Right atrium auricular region (tissue), 2 donors: ENCODE data around the gene USB1. TPM values are rescaled to one million over a fixed set of nuclear protein-coding genes. Genes with fewer than 3 reads are reported as not detected.

Source experiments
- DNase-seq: peaks from one replicate; pipeline ENCODE4 v3.0.0-alpha.2; 2019; ENCODE audit warnings: low spot score
- H3K27ac ChIP-seq, 2 donors: fragments of 200-600 bp; sonication (generic); 1 replicate in 1 of 2; 2 replicates in 1 of 2; pipeline ENCODE4 v1.5.1; 2016 to 2019
- H3K27me3 ChIP-seq, 2 donors: fragments of 200-600 bp; sonication (generic); one replicate each; pipeline versions ENCODE4 v1.5.1 to v1.6.0; 2017 to 2019
- H3K36me3 ChIP-seq: fragments of 200-600 bp; sonication (generic); one replicate; pipeline ENCODE4 v1.5.1; 2016
- H3K4me1 ChIP-seq, 2 donors: fragments of 200-600 bp; sonication (generic); one replicate each; pipeline versions ENCODE4 v1.5.1 to v1.6.0; 2017 to 2019
- H3K4me3 ChIP-seq, 2 donors: fragments of 200-600 bp; sonication (generic); 1 replicate in 1 of 2; 2 replicates in 1 of 2; pipeline ENCODE4 v1.5.1; 2017 to 2019; ENCODE audit warnings: mild to moderate bottlenecking in 1 of 2, moderate library complexity in 1 of 2
- H3K9me3 ChIP-seq, 2 donors: fragments of 200-600 bp; sonication (generic); one replicate each; pipeline ENCODE4 v1.5.1; 2019
- total RNA-seq, 2 donors: library from RNA; depleted of rRNA; stranded (reverse); fragments of >200 nt; gene quantifications; one replicate each; pipeline ENCODE4 v1.1.0, GENCODE V29; 2016
- TF ChIP-seq, protein P1 (sequence below), 2 donors: fragments of 200-600 bp; sonication (generic); IDR thresholded peaks; one replicate each; pipeline ENCODE4 v1.5.1; 2019; ENCODE audit warnings: antibody characterized with exemption in 2 of 2

Gene USB1
- total RNA-seq, 2 donors from 2014 or later: 32.2 to 43.2 TPM

DNA sequence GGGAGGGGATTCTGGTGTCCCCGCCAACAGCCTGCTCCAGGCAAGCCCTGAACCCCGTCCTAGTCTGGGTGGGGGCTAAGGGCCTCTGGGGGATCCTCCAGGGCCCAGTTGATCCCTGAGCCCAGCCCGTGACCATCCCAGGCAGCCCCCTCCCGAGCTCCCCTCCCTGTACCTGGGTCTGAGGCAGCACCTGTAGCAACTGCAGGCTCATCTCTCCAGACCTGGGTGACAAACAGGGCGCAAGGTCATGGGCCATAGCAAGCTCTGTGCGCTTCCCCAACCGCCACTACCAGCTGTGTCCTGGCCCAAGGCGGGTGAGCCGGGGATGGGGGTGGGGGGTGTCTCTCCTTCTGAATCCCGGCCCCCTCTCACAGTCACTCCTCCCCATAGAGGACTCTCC, 40.9 kb upstream of the USB1 start:
- H3K27me3 ChIP-seq: no peaks in the 10 kb centered on the region
- H3K4me3 ChIP-seq: no peak overlapping the region
- H3K27ac ChIP-seq: no peak overlapping the region
- TF ChIP-seq, protein P1, sequence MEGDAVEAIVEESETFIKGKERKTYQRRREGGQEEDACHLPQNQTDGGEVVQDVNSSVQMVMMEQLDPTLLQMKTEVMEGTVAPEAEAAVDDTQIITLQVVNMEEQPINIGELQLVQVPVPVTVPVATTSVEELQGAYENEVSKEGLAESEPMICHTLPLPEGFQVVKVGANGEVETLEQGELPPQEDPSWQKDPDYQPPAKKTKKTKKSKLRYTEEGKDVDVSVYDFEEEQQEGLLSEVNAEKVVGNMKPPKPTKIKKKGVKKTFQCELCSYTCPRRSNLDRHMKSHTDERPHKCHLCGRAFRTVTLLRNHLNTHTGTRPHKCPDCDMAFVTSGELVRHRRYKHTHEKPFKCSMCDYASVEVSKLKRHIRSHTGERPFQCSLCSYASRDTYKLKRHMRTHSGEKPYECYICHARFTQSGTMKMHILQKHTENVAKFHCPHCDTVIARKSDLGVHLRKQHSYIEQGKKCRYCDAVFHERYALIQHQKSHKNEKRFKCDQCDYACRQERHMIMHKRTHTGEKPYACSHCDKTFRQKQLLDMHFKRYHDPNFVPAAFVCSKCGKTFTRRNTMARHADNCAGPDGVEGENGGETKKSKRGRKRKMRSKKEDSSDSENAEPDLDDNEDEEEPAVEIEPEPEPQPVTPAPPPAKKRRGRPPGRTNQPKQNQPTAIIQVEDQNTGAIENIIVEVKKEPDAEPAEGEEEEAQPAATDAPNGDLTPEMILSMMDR (IDR thresholded peaks at IDR 0.05): no peak
- H3K9me3 ChIP-seq: no peaks in the 10 kb centered on the region
- no peak for DNase-seq
- no peaks in the 10 kb centered on the region for H3K36me3 ChIP-seq
- no peaks in the 10 kb centered on the region for H3K4me1 ChIP-seq

DNA sequence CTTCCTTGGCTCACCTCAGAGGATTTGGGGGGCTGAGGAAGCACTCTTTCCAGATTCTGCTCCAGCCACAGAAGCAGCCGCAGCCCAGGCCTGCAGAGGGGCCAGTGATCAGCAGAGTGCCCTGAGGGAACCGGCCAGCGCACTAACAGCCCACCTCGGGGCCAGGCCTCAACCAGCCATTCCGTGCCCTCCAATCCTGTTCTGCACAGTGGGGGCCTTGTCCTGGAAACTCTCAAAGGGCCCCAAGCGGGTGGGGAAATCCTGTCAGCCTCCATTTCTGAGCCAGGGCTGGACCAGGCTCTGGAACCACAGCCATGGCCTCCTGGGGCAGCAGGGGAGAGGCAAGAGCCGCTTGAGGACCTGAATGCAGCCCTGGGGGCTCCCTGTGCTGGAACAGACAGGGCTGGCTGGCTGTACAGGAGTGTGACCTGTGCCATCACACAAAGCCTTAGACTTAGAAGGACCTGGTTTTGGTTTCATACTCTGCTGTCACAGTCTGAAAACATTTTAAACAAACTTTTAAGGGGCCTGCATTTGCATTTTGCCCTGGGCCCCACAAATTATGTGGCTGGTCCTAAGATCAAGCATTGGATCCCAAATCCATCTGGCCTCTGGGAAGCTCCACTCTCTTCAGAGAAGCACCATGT, 40.3 kb upstream of the USB1 start:
- Histone ChIP-seq H3K27me3 (no peaks in the 10 kb centered on the region), H3K27ac (no peak overlapping the region), H3K4me1 (no peaks in the 10 kb centered on the region), H3K4me3 (no peak overlapping the region), H3K36me3 (no peaks in the 10 kb centered on the region), H3K9me3 (no peaks in the 10 kb centered on the region)
- DNase-seq: no peak
- TF ChIP-seq, protein P1 (IDR thresholded peaks at IDR 0.05): no peak

DNA sequence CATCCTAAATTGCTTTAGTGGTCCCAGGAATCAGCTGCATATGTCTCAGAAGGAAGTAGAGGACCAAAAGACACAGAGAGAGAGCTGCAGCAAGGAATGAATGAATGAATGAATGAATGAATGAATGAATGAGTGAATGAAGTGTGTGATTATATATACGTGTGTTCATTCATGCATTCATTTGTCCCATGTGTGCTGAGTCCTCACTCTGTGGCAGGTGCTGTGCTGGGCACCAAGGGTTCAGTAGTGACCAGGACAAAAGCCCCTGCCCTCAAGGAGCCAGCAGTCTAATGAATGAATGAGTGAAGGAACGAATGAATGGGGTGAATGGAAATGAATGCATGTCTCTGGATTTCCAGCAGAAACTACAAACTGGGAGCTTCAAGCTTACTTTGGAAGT, 39.7 kb upstream of the USB1 start:
- TF ChIP-seq, protein P1 (IDR thresholded peaks at IDR 0.05): no peak
- no peak for DNase-seq
- Histone ChIP-seq H3K4me1 (no peaks in the 10 kb centered on the region), H3K27me3 (no peaks in the 10 kb centered on the region), H3K27ac (no peak overlapping the region), H3K4me3 (no peak overlapping the region), H3K9me3 (no peaks in the 10 kb centered on the region), H3K36me3 (no peaks in the 10 kb centered on the region)

DNA sequence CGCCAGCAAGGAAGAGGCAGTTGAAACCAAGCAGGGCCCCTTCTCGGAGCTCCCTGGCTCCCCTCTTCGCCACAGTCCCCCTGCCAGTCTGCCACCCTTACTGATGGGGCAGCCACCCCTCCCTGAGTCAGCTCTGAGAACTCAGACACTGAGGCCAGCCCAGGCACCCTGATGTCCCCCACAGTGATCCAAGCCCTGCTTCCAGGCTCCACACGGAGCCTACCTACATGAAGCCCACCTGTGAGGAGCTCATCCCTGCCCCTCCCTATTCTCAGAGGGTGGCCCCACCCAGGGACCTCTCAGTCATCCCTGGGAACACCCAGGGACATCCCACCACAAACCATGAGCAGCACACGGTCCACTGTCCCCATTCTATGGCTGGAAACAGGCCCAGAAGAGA, 39.2 kb upstream of the USB1 start:
- Histone ChIP-seq H3K36me3 (no peaks in the 10 kb centered on the region), H3K4me3 (no peak overlapping the region), H3K9me3 (no peaks in the 10 kb centered on the region), H3K27me3 (no peaks in the 10 kb centered on the region), H3K27ac (no peak overlapping the region), H3K4me1 (no peaks in the 10 kb centered on the region)
- TF ChIP-seq, protein P1 (IDR thresholded peaks at IDR 0.05): no peak
- DNase-seq: no peak

DNA sequence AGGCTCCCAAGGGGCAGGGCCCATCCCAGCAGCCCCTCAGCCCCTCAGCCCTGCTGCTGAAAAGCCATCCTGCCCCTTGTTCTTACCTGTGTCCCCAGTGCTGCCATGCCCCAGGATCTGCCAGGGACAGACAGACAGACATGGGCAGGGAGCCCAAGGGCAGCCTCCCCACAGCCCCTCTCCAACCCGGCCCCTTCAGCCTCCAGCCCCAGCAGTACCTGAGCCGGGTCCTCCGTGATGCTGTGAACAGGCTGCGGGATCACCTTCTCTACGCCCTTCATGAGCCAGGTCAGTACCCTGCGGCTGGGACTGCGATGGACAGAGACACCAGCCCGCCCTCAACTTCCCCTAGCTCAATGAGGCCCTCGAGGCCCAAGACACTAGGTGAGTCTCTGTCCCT, 38.5 kb upstream of the USB1 start:
- no peaks in the 10 kb centered on the region for H3K9me3 ChIP-seq
- H3K27ac ChIP-seq: no peak overlapping the region
- no peaks in the 10 kb centered on the region for H3K4me1 ChIP-seq
- H3K4me3 ChIP-seq: no peak overlapping the region
- H3K27me3 ChIP-seq: no peaks in the 10 kb centered on the region
- TF ChIP-seq, protein P1 (IDR thresholded peaks at IDR 0.05): no peak
- H3K36me3 ChIP-seq: no peaks in the 10 kb centered on the region
- DNase-seq: no peak

DNA sequence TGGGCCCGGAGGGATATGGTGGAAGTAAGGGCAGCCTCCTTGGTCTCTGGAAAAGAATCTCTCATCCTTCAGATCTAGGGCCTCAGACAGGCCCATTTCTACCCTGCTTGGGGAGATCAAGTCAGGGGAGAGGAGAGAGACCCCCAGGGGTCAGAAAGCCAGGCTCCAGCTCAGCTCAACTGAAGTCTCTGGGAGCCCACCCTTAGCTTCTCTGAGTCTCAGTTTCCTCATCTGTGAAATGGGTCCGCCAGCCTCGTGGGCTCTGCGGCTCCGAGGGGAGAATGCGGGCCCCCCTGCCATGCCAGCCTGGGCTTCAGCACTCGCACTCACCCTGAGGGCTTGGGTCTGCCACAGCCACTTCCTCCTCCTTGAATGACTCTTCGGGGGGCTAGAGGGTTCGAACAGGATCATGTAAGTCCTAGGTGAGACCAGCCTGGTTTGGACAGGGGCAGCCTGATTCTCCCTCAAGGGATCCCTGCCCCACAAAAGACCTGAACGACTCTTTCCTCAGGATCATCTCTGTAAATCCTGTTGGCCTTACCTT, 37.0 kb upstream of the USB1 start:
- Histone ChIP-seq H3K4me1 (no peaks in the 10 kb centered on the region), H3K27ac (no peak overlapping the region), H3K4me3 (no peak overlapping the region), H3K27me3 (no peaks in the 10 kb centered on the region), H3K9me3 (no peaks in the 10 kb centered on the region), H3K36me3 (no peaks in the 10 kb centered on the region)
- no peak for DNase-seq
- TF ChIP-seq, protein P1 (IDR thresholded peaks at IDR 0.05): no peak
